HPDE6-E6E7 (cell line): ENCODE results near the gene LBR.
A peak's percentile ranks its signal among the peaks of the same experiment; 100 is the strongest.
"Not testable (repeated sequence)": the region's sequence is repeated elsewhere in the genome, so short reads cannot be mapped to it uniquely, and the experiment has no call there.

Experiments used
- DNase-seq: peaks from one replicate; pipeline ENCODE4 v3.0.0; 2011; ENCODE audit warnings: missing footprints; ENCODE audit errors: extremely low spot score

LBR gene

DNA sequence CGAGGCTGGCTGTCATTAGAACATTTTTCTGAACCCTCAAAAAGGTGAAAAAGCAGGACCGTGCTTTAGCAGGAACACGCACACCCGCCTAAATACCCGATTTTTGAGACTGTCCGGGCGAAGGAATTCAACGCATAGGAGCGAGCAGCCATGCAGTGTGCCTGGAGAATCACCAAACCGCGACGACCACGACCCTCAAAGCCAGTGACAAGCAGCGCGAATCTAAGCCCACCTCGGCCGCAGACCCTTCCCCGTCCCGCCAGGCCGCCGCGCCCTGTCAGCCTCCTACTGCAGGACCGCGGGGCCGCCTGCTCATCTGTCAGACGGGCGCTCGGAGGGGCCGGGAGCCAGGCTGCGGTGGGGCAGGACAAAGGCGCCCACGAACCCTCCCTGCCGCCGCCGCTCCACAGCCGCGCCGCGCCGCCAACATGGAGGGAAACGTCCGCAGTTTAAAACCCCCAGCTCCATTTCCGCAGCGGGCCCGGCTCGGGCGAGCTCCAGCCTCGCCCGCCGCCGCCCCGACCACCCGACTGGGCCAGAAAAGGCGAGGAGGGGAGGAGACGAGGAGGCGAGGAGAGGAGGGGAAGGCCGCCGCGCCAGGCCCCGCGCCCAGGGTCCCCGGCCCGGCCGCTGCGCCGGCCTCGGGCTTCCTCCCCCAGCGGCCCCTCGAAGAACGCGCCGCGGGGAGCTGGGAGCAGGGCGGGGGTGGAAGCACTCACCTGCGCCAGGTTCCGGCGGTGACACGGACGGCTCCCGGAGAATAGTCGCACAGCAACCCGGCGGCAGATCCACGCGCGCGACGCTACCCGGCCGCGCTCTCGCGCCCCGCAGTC is at the start of gene LBR:
TSS of gene LBR (minus strand) at position 804 of the 833 bp plus-strand sequence. CDS start 3,963 bp downstream, outside the sequence.
- no peak for DNase-seq

DNA sequence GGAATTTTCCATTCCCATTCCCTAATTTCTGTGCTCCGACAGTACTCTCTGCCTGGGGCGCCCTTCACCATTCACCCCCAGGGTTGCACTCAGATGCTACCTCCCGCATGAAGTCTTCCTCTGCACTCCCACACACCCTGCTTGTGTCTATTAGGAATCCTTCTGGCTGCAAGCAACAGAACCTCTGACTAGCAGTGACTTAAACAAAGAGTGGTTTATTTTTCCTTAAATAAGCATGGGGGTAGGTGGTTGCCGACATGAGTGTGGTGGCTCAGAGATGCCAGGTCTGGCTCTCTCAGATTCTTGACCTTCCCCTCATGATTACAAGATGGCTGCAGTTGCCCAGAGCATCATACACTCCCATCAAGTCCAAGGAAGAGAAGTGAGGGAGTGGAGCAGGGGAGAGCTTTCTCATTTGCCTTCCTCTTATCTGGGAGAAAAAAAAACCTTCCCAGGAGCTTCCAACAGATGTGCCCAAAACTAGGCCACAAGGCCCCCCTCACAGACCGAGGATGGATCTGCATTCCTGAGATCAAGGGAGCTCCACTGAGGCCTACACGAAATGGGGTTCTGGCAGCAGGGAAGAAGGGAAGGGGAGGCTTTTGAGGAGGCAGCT is 49.6 kb upstream of the LBR start:
- DNase-seq, result no peak

DNA sequence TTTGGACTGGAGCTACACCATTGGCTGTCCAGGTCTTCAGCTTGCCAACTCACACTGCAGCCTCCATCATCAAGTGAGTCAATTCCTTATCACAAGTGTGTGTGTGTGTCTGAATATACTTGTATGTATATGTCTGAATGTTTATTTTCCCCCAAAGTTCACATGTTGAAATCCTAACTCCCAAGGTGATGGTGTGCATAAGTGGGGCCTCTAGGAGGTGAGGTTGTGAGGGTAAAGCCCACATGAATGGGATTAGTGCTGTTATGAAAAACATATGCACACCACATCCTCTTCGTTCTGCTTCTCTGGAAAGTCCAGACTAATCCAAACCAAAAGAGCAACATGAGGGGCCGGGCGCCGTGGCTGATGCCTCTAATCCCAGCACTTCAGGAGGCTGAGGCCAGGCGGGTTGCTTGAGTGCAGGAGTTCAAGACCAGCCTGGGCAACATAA is 48.7 kb upstream of the LBR start:
- no peak for DNase-seq

DNA sequence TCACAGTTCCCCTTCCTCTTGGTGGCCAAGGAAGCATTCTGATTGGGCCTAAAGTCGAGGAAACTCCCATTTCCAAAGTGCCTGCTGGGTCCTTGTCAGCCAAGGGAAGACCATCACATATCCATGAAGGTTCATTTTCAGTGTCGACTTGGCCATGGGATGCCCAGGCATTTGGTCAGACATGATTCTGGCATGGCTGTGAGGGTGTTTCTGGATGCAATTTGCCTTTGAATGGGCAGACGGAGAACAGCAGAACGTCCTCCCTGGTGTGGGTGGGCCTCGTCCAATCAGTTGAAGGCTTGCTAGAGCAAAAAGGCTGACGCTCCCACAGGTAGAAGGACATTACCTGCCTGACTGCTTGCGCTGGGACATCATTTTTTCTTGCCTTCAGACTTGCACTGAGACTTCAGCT is 48.3 kb upstream of the LBR start:
- no peak for DNase-seq

DNA sequence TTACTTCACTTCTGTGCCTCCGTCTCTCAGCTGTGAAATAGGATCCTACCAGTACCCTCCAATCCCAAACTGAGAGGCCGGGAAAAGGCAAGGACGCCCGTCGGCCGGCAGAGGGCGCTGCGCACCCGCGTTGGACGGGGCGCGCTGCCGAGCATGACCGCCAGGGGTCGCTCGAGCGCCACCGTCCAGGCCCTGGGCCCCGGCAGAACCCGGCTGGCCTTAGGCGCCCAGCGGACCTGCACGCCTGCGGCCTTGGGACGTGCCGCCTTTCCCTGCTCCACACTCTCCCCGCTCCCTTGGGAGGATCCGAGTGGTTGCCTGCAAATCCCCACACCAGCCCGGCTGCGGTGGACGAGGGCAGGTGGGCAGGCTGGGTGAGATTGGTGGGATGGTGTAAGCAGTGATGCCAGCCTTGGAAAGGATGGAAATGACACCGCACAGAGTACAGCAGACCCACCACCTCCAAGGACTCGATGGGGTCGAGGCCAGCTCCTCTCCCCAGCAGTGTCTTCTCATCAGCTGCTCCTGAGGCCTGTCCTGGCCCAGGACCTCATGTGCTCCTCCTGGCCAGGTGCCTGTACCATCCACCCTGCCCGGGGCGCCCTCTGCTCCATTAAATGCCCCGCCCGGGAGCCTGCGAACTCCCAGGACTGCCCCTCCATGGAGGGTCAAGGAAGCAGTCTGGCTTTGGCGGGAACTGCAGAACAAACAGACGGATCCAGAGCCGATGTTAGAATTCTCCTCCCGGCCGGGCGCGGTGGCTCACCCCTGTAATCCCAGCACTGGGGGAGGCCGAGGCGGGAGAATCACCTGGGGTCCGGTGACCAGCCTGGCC is 47.4 kb upstream of the LBR start:
- DNase-seq, result peak; percentile 59

DNA sequence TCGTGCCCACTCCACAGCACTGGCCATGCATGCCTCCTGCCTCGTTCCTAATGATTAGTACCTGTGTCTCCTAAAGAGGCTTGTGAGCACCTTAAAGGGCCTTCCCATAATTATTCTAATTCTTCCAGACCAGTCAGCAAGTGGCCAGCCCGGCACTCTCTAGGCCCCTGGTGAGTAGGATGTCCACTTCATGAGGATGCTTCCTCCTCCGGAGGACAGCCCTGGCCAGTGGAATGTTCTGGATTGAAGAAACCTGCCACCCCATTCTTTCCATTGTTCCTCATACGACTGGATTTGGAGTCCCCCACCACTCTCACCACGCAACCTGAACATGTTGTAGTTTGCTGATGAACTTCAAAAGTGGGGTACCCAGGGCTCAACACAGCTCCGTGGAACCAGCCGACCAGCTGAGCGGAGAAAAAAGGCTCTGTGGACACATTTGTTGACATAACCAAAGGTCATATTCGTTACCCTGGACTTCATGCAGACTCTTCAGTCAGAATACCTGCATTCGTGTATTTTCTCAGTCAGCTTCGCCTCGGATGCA is 46.7 kb upstream of the LBR start:
- no peak for DNase-seq

DNA sequence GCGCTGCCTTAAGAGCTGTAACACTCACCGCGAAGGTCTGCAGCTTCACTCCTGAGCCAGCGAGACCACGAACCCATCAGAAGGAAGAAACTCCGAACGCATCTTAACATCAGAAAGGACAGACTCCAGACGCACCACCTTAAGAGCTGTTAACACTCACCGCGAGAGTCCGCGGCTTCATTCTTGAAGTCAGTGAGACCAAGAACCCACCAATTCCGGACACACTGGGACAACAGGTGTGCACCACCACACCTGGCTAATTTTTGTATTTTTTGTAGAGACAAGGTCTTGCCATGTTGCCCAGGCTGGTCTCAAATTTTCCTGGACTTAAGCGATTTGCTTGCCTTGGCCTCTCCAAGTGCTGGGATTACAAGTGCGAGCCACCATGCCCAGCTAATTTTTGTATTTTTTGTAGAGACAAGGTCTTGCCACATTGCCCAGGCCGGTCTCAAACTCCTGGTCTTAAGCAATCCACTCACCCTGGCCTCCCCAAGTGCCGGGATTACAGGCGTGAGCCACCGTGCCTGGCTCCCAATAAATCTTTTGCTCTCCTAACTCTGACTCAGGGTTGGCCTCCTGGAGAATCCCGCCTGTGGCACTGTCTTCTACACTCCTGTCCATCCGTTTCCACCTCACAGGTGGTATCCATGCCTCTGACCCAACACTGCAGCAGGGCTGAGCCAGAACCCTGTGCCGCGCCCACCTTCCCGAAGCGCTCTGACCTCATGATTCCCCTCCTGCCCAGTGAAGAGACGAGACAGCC is 46.0 kb upstream of the LBR start:
- DNase-seq, result not testable (repeated sequence)

DNA sequence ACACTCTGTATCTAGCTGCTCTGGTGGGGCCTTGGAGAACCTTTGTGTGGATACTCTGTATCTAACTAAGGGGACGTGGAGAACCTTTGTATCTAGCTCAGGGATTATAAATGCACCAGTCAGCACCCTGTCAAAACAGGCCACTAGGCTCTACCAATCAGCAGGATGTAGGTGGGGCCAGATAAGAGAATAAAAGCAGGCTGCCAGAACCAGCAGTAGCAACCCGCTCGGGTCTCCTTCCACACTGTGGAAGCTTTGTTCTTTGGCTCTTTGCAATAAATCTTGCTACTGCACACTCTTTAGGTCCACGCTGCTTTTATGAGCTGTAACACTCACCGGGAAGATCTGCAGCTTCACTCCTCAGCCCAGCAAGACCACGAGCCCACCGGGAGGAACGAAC is 45.4 kb upstream of the LBR start:
- not testable (repeated sequence) for DNase-seq

DNA sequence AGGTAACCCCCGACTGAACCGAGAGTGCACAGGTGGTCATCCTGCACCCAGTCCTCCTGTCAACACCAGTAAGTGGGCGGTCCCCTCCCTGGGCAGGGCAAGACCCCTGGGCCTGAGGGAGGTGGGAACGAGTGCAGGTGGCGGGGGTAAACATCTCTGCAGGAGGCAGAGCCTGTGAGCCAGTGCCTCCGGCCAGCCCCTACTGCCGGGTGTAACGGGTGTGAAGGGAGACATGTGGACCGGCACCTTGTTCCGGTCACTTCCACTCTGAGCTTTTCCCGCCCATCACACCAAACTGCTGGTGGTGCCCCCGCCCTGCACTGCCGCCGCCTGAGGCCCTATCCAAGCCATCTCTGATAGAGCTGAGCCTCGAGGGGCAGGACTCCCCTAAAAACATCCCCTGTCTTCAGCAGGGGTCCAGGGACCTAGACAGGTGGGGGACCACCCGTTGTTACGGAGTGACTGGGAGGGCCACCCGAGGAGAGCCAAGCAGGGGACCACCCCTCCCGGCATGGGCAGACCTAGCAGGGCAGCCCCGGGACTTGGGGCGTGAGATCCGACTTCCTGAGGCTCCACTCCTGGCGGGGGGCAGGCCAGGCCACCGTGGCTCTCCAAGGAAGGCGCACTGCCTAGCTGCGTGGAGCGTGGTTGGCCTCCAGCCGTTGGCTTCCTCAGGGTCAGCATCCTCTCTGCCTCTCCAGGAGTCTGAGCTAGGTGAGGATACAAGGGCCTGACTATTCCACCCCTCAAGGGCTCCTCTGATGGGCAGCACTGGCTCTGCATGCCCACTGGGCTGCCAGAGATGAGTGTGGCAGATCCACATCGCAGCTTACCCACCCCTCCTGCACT is 43.8 kb upstream of the LBR start:
- no peak for DNase-seq

DNA sequence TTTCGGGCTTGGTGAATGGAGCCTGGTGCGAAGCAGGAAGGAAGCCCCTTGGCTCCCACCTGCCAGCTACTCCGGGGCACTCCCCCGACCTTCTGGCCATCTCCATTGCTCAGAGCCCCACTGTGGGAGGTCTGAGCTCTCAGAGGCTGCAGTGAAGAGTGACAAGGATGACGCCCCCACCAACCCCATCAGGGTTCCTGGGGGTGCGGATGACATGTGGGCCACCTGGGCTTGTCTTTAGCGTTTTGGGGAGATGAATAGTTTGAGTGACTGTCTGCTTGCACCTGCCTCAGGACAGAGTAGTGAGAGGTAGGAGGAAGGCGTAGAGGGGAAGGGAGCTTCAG is 43.2 kb upstream of the LBR start:
- DNase-seq, result no peak

DNA sequence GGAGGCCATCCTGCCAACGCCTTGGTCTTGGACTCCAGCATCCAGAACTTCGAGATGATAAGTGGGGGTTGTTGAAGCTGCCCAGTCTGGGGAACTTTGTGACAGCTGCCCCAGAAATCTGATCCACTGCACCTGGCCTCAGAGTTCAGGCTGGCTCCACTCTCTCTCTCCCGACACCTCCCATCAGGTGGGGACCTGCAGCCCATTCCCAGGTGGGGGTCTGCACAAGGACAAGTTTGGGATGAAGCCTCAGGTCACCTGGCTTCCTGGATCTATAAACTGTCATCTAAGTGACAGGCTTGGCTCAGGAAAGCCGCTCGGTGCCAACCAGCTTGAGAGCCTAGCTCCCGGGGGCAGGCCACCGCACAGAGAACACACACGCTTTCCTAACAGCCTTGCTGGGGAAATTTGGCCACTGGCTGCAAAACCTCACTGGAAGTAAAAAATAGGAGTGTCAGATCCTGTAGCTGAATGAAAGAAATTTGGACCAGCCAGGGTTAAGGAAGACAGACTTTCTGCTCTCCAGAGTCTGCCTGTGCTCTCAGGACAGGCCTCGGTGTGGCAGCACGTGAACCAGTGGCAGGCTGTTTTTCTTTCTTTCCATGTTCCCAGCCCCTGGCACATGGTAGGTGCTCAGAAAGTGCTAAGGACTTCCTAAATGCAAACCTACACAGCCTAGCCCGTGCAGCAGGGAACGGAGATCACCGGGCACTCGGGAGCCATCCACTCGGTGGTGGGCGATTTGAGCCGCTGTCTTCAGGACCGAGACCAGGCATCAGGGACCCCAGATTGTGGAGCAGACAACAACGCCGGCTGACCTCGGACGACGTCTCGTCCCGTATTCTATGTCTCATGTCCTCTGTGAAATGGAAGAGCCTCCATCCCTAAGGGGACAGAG is 42.6 kb upstream of the LBR start:
- DNase-seq, result no peak

DNA sequence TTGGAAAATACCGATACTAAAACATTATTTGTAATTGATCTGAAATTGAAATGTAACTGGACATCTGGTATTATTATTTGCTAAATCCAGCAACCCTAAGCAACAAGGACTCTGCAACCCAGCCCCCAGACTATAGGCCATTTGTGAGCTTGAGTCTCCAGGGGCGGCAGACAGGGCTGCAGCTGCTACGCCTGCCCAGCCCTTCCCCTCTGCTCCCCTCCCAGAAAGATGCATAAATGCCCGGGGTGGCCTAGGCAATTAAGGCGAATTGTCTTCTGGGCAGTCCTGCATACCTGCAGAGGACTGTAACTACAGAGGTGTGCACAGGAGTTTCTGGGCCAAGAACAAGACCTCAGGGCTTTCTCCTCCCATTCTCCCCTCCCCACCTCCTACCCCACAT is 41.2 kb upstream of the LBR start:
- no peak for DNase-seq

DNA sequence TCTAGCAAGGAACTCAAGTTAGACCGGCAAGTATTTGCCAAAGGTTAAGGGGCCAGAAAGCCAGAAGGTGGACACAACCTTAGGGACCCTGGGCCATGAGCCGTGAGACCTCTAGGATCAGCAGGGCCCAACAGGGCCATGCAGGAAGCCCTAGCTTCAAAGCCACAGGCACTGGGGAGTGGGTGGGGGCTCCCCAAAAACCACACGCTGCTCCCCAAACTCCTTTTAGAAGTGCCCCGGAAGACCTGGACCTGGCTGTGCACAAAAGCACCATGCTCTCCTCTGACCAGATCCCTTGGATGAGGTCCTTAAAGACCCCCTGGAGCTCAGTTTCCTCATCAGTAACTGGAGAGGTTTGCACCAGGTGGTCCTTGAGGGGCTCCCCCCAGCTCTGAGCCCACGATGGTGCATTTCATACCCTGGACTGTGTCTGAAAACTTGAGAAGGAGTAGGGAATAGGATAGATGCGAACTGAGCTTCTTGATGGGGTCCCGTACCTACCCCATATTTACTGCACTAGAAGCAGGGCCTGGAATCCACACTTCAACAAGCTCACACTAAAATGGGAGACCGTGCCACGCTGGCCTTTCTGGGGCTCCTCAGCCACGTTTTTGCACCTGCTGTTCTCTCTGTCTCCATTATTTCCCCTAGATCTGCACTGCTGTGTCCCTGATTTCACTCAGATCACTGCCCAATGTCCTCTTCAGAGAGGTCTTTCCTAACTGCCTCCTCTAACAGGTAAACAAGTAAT is 40.6 kb upstream of the LBR start:
- no peak for DNase-seq

DNA sequence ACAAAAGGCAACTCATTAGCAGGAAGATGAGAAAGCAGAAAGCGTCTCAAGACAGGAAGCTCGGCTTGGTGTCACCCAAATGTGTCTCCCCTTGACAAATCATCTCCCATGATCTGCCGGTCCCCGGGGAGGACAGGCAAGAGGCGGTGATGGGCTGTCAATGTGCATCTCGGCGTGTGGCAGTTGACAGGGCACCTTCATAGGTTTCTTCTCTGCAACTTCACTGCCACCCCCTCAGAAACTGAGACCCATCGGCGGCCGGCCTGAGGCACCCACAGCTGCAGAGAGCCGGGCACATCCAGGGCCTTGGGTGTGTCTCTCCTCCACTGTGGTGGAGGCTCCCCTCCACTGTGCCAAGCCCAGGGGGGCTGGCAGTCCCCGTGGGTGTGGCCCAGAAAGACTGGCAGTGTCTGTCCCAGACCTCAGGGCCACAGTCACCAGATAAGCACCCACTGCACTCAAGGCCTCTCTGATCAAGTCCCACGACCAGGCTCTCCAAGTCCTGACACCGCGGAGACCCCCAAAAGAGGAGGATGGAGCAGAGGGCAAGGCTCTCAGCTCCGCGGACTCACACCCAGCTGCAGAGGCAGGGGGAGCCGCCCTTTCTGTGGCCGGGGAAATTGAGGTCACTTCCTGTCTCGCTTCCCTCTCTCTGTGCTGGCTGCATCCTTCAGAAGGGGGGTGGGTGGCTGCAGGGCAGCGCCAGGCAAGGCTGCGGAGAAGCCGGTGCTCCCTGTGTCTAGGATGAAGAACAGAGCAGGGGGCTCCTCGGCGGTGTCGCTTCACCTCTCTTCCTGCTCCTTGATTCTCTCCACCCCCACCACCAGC is 39.6 kb upstream of the LBR start:
- DNase-seq, result no peak

DNA sequence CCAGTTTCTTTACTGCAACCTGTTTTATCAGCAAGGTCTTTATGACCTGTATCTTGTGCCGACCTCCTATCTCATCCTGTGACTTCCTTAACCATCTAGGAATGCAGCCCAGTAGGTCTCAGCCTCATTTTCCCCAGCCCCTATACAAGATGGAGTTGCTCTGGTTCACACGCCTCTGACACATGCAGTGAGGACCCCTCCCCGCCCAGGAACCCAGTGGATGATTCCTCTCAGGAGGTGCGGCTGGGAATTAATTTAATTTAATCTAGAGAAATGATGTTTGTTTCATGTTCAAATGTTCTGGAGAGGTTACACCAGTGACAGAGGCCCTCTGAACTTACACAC is 39.0 kb upstream of the LBR start:
- no peak for DNase-seq

DNA sequence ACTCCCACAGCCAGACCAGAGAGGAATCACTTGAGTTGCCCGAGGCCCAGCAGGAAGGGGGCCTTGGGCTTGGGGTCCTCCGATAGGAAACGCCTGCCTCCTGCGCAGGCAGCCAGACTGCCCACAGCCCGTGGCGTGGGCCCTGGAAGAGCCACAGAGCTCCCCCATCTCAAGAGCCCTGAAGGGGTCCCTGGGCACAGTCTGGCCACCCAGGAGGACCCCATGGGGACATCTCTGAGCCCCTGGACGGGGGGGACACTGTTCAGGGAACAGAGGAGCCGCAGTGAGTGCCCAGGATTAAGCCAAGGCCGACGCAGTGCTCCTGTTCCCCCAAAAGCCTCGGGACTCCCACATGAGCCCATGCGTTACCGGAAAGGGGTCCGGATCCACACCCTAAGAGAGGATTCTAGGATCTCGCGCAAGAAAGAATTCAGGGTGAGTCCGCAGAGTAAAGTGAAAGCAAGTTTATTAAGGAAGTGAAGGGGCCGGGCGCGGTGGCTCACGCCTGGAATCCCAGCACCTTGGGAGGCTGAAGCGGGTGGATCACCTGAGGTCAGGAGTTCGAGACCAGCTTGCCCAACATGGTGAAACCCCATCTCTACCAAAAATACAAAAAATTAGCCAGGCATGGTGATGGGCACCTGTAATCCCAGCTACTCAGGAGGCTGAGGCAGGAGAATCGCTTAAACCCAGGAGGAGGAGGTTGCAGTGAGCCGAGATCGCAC is 38.1 kb upstream of the LBR start:
- no peak for DNase-seq
